A375 (cell line): ENCODE data around the gene PDE2A. TPM values are rescaled to one million over a fixed set of nuclear protein-coding genes. Genes with fewer than 3 reads are reported as not detected.

ENCODE experiments used
- small RNA-seq: library from RNA; depleted of rRNA; stranded (forward); fragments of <200 nt; gene quantifications from one replicate; pipeline ENCODE3, GENCODE V24; 2014
- total RNA-seq: library from RNA; depleted of rRNA; stranded (reverse); fragments of >200 nt; shearing (Covaris generic); gene quantifications from 2 replicates; pipeline ENCODE4 v1.2.3, GENCODE V29; 2014; rRNA removed

PDE2A gene
- 1.5 and 6.6 TPM in 2 replicates for total RNA-seq

DNA sequence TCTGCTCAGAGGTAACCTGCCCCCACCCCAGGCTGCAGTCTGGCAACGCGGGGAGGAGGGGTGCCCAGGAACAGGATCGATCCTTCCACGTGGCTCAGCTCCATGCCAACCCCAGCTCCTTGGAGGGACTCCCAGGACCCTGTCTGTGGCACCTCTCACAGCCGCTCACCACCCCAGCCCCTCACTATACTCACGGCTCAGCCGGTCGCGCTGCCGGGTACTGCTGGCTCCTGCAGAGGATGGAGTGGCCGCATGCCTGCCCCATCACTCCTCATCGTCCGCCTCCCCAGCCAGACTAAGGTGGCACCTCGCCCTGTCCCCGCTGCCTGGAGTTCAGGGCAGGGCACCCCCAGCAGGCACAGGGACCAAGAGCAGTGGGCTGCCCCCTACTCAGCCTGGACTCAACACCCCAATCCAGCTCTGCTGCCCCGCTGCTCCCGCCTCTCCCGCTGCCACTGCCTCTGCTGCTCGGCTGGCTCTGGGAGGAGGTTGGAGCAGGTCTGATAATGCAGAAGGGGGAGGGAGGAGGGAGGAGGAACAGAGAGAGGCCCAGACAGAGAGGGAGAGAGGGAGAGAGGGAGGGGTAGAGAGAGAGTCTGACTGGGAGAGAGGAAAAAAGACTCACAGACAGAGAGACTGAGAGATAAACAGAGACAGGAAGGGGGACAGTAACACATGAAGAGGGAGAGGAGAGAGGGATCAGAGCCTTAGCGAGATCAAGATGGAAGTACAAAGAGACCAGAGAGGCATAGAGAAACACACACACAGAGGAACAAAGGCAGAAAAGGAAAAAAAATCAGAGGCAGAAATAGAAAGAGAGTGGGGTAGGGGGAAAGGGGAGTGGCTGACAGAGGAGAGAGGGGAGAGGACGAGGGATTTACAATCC lies at the start of gene PDE2A:
Gene PDE2A (minus strand): TSS at position 480 of the 886 bp plus-strand sequence. CDS start 215 bp downstream, at position 265.

Small RNAs within 50 kb of the gene (small RNA-seq; reads per million reads assigned to genes)
- gene MIR139 (not detected), gene RNU7-105P (not detected)

Other genes with a start within 250 kb of the PDE2A start
- 58.7 and 65.9 TPM in 2 replicates for gene CLPB, start 239.9 kb downstream of the PDE2A start, total RNA-seq
- 54.8 and 55.5 TPM in 2 replicates for gene ARAP1, start 78.0 kb upstream of the PDE2A start, total RNA-seq
- gene STARD10, start 119.6 kb upstream of the PDE2A start, total RNA-seq, result 13.7 and 16.2 TPM in 2 replicates
- gene ATG16L2, start 140.0 kb upstream of the PDE2A start, total RNA-seq, result 9.2 and 11.2 TPM in 2 replicates